GM10248 (cell line): ENCODE results near the gene FBXW8.

Experiments
- CTCF ChIA-PET: fragments of 300-600 bp; sonication (Branson Sonifier 250); formaldehyde crosslinking; extraction: SDS; loops from one replicate; lab custom pipeline; 2021; ENCODE audit warnings: antibody characterized with exemption; lab: Yijun Ruan, JAX
- POLR2A ChIA-PET: fragments of 350-650 bp; sonication (Branson Sonifier 250); formaldehyde crosslinking; extraction: SDS; loops from one replicate; lab custom pipeline; 2020; ENCODE audit warnings: antibody characterized with exemption; lab: Yijun Ruan, JAX
- DNase-seq: peaks from one replicate; pipeline ENCODE4 v3.0.0; 2012; ENCODE audit errors: extremely low spot score
- CTCF ChIP-seq: IDR thresholded peaks from 2 replicates; pipeline ENCODE4 v1.5.1; 2012; ENCODE audit warnings: mild to moderate bottlenecking, low read depth; ENCODE audit errors: extremely low read depth, missing control alignments, control extremely low read depth

The FBXW8 gene

DNA sequence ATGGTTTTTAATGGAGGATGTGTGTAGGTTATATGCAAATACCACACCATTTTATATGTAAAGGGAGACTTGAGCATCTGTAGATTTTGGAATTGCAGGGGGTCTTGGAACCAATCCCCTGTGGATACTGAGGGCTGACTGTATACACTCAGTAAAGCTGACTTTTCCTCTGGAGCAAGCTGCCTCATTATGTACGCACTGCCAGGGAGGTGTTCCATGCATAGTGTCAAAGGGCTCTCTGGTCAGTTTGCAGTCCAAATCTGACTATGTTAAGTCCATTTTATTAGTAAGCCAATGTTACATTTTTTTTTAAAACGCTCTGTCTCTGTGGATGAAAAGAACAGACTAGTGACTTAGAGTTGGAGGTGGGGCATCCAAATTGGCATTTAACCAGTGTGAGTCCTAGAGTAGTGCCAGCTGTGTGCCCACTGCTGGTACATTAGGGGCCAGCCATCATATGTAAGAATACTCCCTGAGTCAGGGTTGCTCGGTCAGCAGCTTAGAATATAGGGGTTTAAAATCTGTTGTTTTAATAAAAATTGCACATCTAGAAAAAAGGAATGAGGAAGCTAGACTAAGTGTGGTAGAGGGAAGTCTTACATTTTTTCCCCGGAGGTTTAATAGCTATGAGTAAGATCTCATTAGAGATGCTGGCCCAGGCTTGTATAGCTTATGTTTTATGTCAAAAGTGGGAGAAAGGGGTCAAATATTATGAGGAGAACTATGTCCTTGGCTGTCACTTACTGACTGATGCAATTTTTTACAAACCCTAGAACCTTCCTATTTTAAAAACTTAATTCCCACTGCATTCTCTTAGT is 101.4 kb downstream of the FBXW8 start:
- no peak for DNase-seq

GRCh38 chr12:117013726-117014125 is 103.0 kb downstream of the FBXW8 start:
- CTCF ChIA-PET, result interaction anchor here (0.7 to 2.1 kb wide), 3 partner anchors 10 to 105 kb away, joined by 3 to 8 read pairs (median 3); no protein-coding TSS in a partner anchor
- no peak for TF ChIP-seq CTCF
- POLR2A ChIA-PET, result no interaction called here
- no peak for DNase-seq

More for the DNA sequence above, 101.4 kb downstream of the FBXW8 start:
- CTCF ChIA-PET, result interaction anchor here (0.7 to 1.6 kb wide), 4 partner anchors 8 to 108 kb away, joined by 3 read pairs; no protein-coding TSS in a partner anchor
- POLR2A ChIA-PET, result no interaction called here
- no peak for TF ChIP-seq CTCF

DNA sequence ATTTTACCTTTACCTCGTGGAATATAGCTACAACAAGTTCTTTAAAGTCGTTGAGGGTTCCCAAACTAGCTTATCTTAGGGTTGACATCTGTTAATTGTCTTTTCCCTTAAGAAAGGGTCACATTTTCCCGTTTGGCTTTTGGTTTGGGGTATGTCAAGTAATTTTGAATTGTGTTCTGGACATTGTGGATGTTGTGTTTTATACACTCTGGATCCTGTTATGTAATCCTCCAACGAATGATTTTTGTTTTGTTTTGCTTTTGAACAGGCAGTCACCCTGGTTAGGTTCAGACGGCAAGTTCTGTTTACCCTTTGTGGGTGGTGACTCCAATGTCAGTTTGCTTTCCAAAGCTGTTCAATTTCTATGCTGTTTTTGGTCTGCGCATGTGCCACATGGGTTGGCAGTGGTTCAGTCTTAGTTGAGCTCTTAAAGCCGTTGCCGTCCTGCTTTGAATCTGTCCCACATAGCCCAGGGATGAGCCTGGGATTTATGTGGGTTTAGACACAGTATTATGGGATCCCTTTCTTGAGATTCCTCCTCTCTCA is 103.7 kb downstream of the FBXW8 start:
- no peak for DNase-seq
- CTCF ChIA-PET, result interaction anchor here (0.7 to 2.1 kb wide), 3 partner anchors 11 to 53 kb away, joined by 3 to 8 read pairs (median 4); no protein-coding TSS in a partner anchor
- POLR2A ChIA-PET, result no interaction called here
- TF ChIP-seq CTCF, result no peak

GRCh38 chr12:117015811-117016210 is 105.1 kb downstream of the FBXW8 start:
- POLR2A ChIA-PET, result no interaction called here

DNA sequence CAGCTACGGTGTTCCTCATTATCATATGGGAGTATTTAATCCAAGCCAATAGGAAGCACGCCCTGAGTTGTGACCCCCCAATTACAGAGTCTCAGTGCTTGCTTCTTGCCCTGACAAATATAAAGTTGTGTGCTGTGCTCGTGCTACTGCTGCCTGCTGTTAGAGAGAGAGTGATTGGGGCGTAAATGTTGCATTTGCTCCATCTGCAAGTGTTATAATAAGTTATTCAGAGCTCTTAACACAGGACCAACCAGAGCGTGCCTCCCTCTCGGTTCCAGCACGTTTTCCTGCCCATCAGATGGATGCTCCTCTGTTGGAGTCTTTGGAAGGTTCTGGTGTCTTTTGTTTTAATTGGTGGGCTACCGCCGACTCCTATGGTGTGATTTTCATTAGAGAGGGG is 107.1 kb downstream of the FBXW8 start:
- ChIA-PET CTCF (interaction anchor here (0.8 to 1.2 kb wide), 2 partner anchors 9 to 103 kb away, joined by 3 read pairs; no protein-coding TSS in a partner anchor), POLR2A (no interaction called here)
- DNase-seq, result no peak
- no peak for TF ChIP-seq CTCF

More at GRCh38 chr12:117015811-117016210, 105.1 kb downstream of the FBXW8 start:
- no peak for DNase-seq
- TF ChIP-seq CTCF, result no peak
- CTCF ChIA-PET, result interaction anchor here (1.2 to 2.1 kb wide), 3 partner anchors 10 to 104 kb away, joined by 3 to 8 read pairs (median 4); no protein-coding TSS in a partner anchor

- DNase-seq, result no peak
- POLR2A ChIA-PET, result no interaction called here
- CTCF ChIA-PET, result interaction anchor here (0.8 to 1.2 kb wide), 2 partner anchors 9 to 102 kb away, joined by 3 read pairs; no protein-coding TSS in a partner anchor
- no peak for TF ChIP-seq CTCF
Observed at GRCh38 chr12:117018276-117018675, 107.5 kb downstream of the FBXW8 start.
